Thyroid gland (tissue), 4 donors: ENCODE measurements around the gene SIVA1. TPM values are rescaled to one million over a fixed set of nuclear protein-coding genes. Genes with fewer than 3 reads are reported as not detected.

ENCODE experiments used
- DNase-seq, 2 donors: peaks; one replicate each; pipeline ENCODE4 v3.0.0-alpha.2; 2019
- H3K27ac ChIP-seq, 3 donors: fragments of 200-600 bp; sonication (generic); 1 replicate in 2 of 3; 2 replicates in 1 of 3; pipeline ENCODE4 v1.5.1; 2016 to 2019; ENCODE audit warnings: mild to moderate bottlenecking in 1 of 3, moderate library complexity in 1 of 3
- H3K27me3 ChIP-seq: fragments of 200-600 bp; sonication (generic); one replicate; pipeline ENCODE4 v1.5.1; 2019
- H3K36me3 ChIP-seq, 2 donors: fragments of 200-600 bp; sonication (generic); one replicate each; pipeline ENCODE4 v1.5.1; 2016 to 2019
- H3K4me1 ChIP-seq, 2 donors: fragments of 200-600 bp; sonication (generic); one replicate each; pipeline ENCODE4 v1.5.1; 2017 to 2019
- H3K4me3 ChIP-seq, 3 donors: fragments of 200-600 bp; sonication (generic); replicated peaks in 1 of 3; 1 replicate in 2 of 3; 2 replicates in 1 of 3; pipeline ENCODE4 v1.5.1; 2016; ENCODE audit warnings: mild to moderate bottlenecking in 1 of 3
- H3K9me3 ChIP-seq: fragments of 200-600 bp; sonication (generic); one replicate; pipeline ENCODE4 v1.5.1; 2017
- CTCF ChIP-seq, 6 experiments: fragments of 200-600 bp in 3 of 6; fragments of 450-650 bp in 3 of 6; sonication (generic) in 3 of 6; IDR thresholded peaks; one replicate each; pipeline ENCODE4 v1.5.1; 2016 to 2019; ENCODE audit warnings: antibody characterized with exemption in 6 of 6, mild to moderate bottlenecking in 2 of 6, inconsistent platforms in 1 of 6, moderate library complexity in 1 of 6
- POLR2A ChIP-seq, 2 donors: fragments of 450-650 bp; IDR thresholded peaks; one replicate each; pipeline ENCODE4 v1.6.1; 2017; ENCODE audit warnings: antibody characterized with exemption in 2 of 2, mild to moderate bottlenecking in 2 of 2, moderate library complexity in 1 of 2
- WGBS, 2 donors: methylation state at CpG; one replicate each; pipeline ENCODE4 v1.1.5; 2017; 5-methylcytosine and 5-hydroxymethylcytosine counted together
- intact Hi-C: fragments of 100-400 bp; cut with DNase I; formaldehyde crosslinking; loops from one replicate; pipeline ENCODE4 v1.15.1; 2023
- total RNA-seq, 4 donors: library from RNA; depleted of rRNA; stranded (reverse); fragments of >200 nt; gene quantifications; one replicate each; pipeline ENCODE4 v1.2.3, GENCODE V29; 2016

The SIVA1 gene
- total RNA-seq, 4 donors from 2014 or later, result 137 to 388 (median 239) TPM

- peaks cover 37 to 60% of the 10 kb centered on the region in 2 donors for H3K4me1 ChIP-seq
- no peak for DNase-seq
- no peaks in the 10 kb centered on the region for H3K27me3 ChIP-seq
- TF ChIP-seq CTCF (IDR thresholded peaks at IDR 0.05), result no peak
- no peak for TF ChIP-seq POLR2A (IDR thresholded peaks at IDR 0.05)
- no peak overlapping the region for H3K4me3 ChIP-seq
- peak overlapping the region in 2 of 3 donors; percentile 61 to 88 for H3K27ac ChIP-seq
- no peaks in the 10 kb centered on the region for H3K36me3 ChIP-seq
- intact Hi-C loops, result loop anchor here (10.0 kb wide), 1 partner anchor 266 kb away; no protein-coding TSS in a partner anchor
- WGBS, 2 donors, result 89 to 93% methylated on average over 4 to 13 of the region's 15 CpGs
- no peaks in the 10 kb centered on the region for H3K9me3 ChIP-seq
Observed at GRCh38 chr14:104778694-104779331, 25.9 kb downstream of the SIVA1 start.

GRCh38 chr14:104779776-104780512, 27.0 kb downstream of the SIVA1 start:
- Histone ChIP-seq H3K27me3 (no peaks in the 10 kb centered on the region), H3K27ac (no peak overlapping the region), H3K4me1 (peaks cover 36 to 60% of the 10 kb centered on the region in 2 donors), H3K9me3 (no peaks in the 10 kb centered on the region), H3K36me3 (no peaks in the 10 kb centered on the region), H3K4me3 (no peak overlapping the region)
- TF ChIP-seq POLR2A (IDR thresholded peaks at IDR 0.05) (no peak), CTCF (IDR thresholded peaks at IDR 0.05) (no peak)
- 90 to 95% methylated on average over 13 to 28 of the region's 32 CpGs for WGBS, 2 donors
- intact Hi-C loops, result loop anchor here (10.0 kb wide), 1 partner anchor 265 kb away; no protein-coding TSS in a partner anchor
- DNase-seq, result no peak

GRCh38 chr14:104780513-104781030, 27.6 kb downstream of the SIVA1 start:
- intact Hi-C loops, result no loop called here
- H3K27ac ChIP-seq, result no peak overlapping the region
- peaks cover 36 to 60% of the 10 kb centered on the region in 2 donors for H3K4me1 ChIP-seq
- H3K27me3 ChIP-seq, result no peaks in the 10 kb centered on the region
- no peaks in the 10 kb centered on the region for H3K9me3 ChIP-seq
- no peak for TF ChIP-seq CTCF (IDR thresholded peaks at IDR 0.05)
- no peak for TF ChIP-seq POLR2A (IDR thresholded peaks at IDR 0.05)
- no peak for DNase-seq
- WGBS, 2 donors, result 90 to 94% methylated on average over 7 to 11 of the region's 24 CpGs
- no peaks in the 10 kb centered on the region for H3K36me3 ChIP-seq
- H3K4me3 ChIP-seq, result no peak overlapping the region

GRCh38 chr14:104781271-104782077, 28.5 kb downstream of the SIVA1 start:
- no peaks in the 10 kb centered on the region for H3K36me3 ChIP-seq
- H3K27me3 ChIP-seq, result no peaks in the 10 kb centered on the region
- intact Hi-C loops, result no loop called here
- peaks cover 41 to 60% of the 10 kb centered on the region in 2 donors for H3K4me1 ChIP-seq
- no peak overlapping the region for H3K27ac ChIP-seq
- no peak for TF ChIP-seq POLR2A (IDR thresholded peaks at IDR 0.05)
- no peak for TF ChIP-seq CTCF (IDR thresholded peaks at IDR 0.05)
- H3K4me3 ChIP-seq, result no peak overlapping the region
- DNase-seq, result no peak
- WGBS, 2 donors, result 86 to 92% methylated on average over 10 to 18 of the region's 20 CpGs
- H3K9me3 ChIP-seq, result no peaks in the 10 kb centered on the region
